NB4 (cell line): Measurements from ENCODE around the gene PDGFA.

Experiments
- CTCF ChIP-seq: IDR thresholded peaks from one replicate; pipeline ENCODE4 v1.5.1; 2012; ENCODE audit warnings: low read depth, low read length
- POLR2A ChIP-seq: IDR thresholded peaks from 2 replicates; pipeline ENCODE4 v1.6.1; 2011; ENCODE audit warnings: mild to moderate bottlenecking; ENCODE audit not compliant: insufficient read length; ENCODE audit errors: extremely low read depth

- TF ChIP-seq CTCF (no peak), POLR2A (no peak)
Measured at GRCh38 chr7:461453-462172, 58.0 kb downstream of the PDGFA start.
